Nephron progenitor cell (in vitro differentiated cells): Measurements from ENCODE around the gene VENTX.
A peak's percentile ranks its signal among the peaks of the same experiment; 100 is the strongest.

Source experiments
- DNase-seq: peaks from one replicate; pipeline ENCODE4 v3.0.0; 2021
- H3K27ac Mint-ChIP-seq: 2 replicates; pipeline ENCODE4 v1.8.0; 2021; ENCODE audit warnings: mild to moderate bottlenecking, moderate library complexity, mixed read lengths
- H3K27me3 Mint-ChIP-seq: 2 replicates; pipeline ENCODE4 v1.8.0; 2021; ENCODE audit warnings: mild to moderate bottlenecking, low read depth, mixed read lengths; ENCODE audit not compliant: poor library complexity
- H3K36me3 Mint-ChIP-seq: 2 replicates; pipeline ENCODE4 v1.8.0; 2021; ENCODE audit warnings: low read depth, mixed read lengths
- H3K4me1 Mint-ChIP-seq: 2 replicates; pipeline ENCODE4 v1.8.0; 2021; ENCODE audit warnings: mixed read lengths
- H3K4me3 Mint-ChIP-seq: 2 replicates; pipeline ENCODE4 v1.8.0; 2021; ENCODE audit warnings: mild to moderate bottlenecking, moderate library complexity, mixed read lengths
- H3K9me3 Mint-ChIP-seq: 2 replicates; pipeline ENCODE4 v1.8.0; 2021; ENCODE audit warnings: mild to moderate bottlenecking, moderate library complexity, mixed read lengths
- CTCF ChIP-seq: fragments of 200-600 bp; sonication (generic); IDR thresholded peaks from 2 replicates; pipeline ENCODE4 v1.5.0; 2021; ENCODE audit warnings: antibody characterized with exemption

VENTX gene

GRCh38 chr10:133252223-133252552 is 14.5 kb downstream of the VENTX start:
- no peak overlapping the region for H3K27ac Mint-ChIP-seq
- no peak for TF ChIP-seq CTCF
- H3K4me3 Mint-ChIP-seq, result no peak overlapping the region
- no peaks in the 10 kb centered on the region for H3K36me3 Mint-ChIP-seq
- peaks cover 18% of the 10 kb centered on the region for H3K27me3 Mint-ChIP-seq
- no peak for DNase-seq
- H3K4me1 Mint-ChIP-seq, result peaks cover 46% of the 10 kb centered on the region
- no peaks in the 10 kb centered on the region for H3K9me3 Mint-ChIP-seq

GRCh38 chr10:133253361-133253955 is 15.8 kb downstream of the VENTX start:
- H3K4me1 Mint-ChIP-seq, result peaks cover 46% of the 10 kb centered on the region
- no peaks in the 10 kb centered on the region for H3K9me3 Mint-ChIP-seq
- no peak overlapping the region for H3K4me3 Mint-ChIP-seq
- no peaks in the 10 kb centered on the region for H3K36me3 Mint-ChIP-seq
- no peak for TF ChIP-seq CTCF
- no peak for DNase-seq
- peaks cover 18% of the 10 kb centered on the region for H3K27me3 Mint-ChIP-seq
- no peak overlapping the region for H3K27ac Mint-ChIP-seq

GRCh38 chr10:133254421-133255120 is 16.9 kb downstream of the VENTX start:
- no peak for TF ChIP-seq CTCF
- H3K27ac Mint-ChIP-seq, result no peak overlapping the region
- no peaks in the 10 kb centered on the region for H3K36me3 Mint-ChIP-seq

GRCh38 chr10:133255323-133255722 is 17.7 kb downstream of the VENTX start:
- Mint-ChIP-seq H3K27me3 (peaks cover 18% of the 10 kb centered on the region), H3K4me1 (peaks cover 41% of the 10 kb centered on the region), H3K9me3 (no peaks in the 10 kb centered on the region), H3K4me3 (no peak overlapping the region), H3K27ac (no peak overlapping the region), H3K36me3 (no peaks in the 10 kb centered on the region)
- DNase-seq, result no peak
- no peak for TF ChIP-seq CTCF

More at GRCh38 chr10:133254421-133255120, 16.9 kb downstream of the VENTX start:
- DNase-seq, result no peak
- H3K9me3 Mint-ChIP-seq, result no peaks in the 10 kb centered on the region
- H3K4me3 Mint-ChIP-seq, result no peak overlapping the region
- peaks cover 44% of the 10 kb centered on the region for H3K4me1 Mint-ChIP-seq
- H3K27me3 Mint-ChIP-seq, result peaks cover 21% of the 10 kb centered on the region

- no peak overlapping the region for H3K27ac Mint-ChIP-seq
Measured at GRCh38 chr10:133257489-133258065, 19.9 kb downstream of the VENTX start.

More at GRCh38 chr10:133257489-133258065, 19.9 kb downstream of the VENTX start:
- DNase-seq, result peak; percentile 57
- Mint-ChIP-seq H3K9me3 (no peaks in the 10 kb centered on the region), H3K4me1 (peaks cover 46% of the 10 kb centered on the region), H3K36me3 (no peaks in the 10 kb centered on the region), H3K4me3 (no peak overlapping the region), H3K27me3 (peaks cover 18% of the 10 kb centered on the region)
- peak; percentile 18 for TF ChIP-seq CTCF
